ENCODE results near the gene COL19A1.
"Not testable (repeated sequence)": the region's sequence is repeated elsewhere in the genome, so short reads cannot be mapped to it uniquely, and the experiment has no call there.

COL19A1 gene

GRCh38 chr6:69866351-69866769, at the start of gene COL19A1:
Gene COL19A1 (plus strand): TSS chr6:69866556. CDS start chr6:69879568, 13,012 bp downstream.
- no peak for DNase-seq (ENCODE audit: low spot score)

GRCh38 chr6:69816569-69816968, 49.8 kb upstream of the COL19A1 start:
- DNase-seq (ENCODE audit: low spot score), result no peak

- no peak for DNase-seq (ENCODE audit: low spot score)
These were observed 49.0 kb upstream of the COL19A1 start for GRCh38 chr6:69817358-69817757.

GRCh38 chr6:69818223-69818930, 48.0 kb upstream of the COL19A1 start:
- no peak for DNase-seq (ENCODE audit: low spot score)

GRCh38 chr6:69819138-69819537, 47.2 kb upstream of the COL19A1 start:
- DNase-seq (ENCODE audit: low spot score), result no peak

GRCh38 chr6:69820018-69820417, 46.3 kb upstream of the COL19A1 start:
- no peak for DNase-seq (ENCODE audit: low spot score)

- DNase-seq (ENCODE audit: low spot score), result no peak
These were observed 45.9 kb upstream of the COL19A1 start for GRCh38 chr6:69820438-69820837.

- not testable (repeated sequence) for DNase-seq (ENCODE audit: low spot score)
These were observed 42.0 kb upstream of the COL19A1 start for GRCh38 chr6:69824355-69824754.

- no peak for DNase-seq (ENCODE audit: low spot score)
These were observed 40.5 kb upstream of the COL19A1 start for GRCh38 chr6:69825904-69826303.

- DNase-seq (ENCODE audit: low spot score), result no peak
These were observed 39.0 kb upstream of the COL19A1 start for GRCh38 chr6:69827276-69827893.

GRCh38 chr6:69832558-69832957, 33.8 kb upstream of the COL19A1 start:
- DNase-seq (ENCODE audit: low spot score), result no peak

GRCh38 chr6:69835414-69836179, 30.8 kb upstream of the COL19A1 start:
- DNase-seq (ENCODE audit: low spot score), result peak; percentile 45

GRCh38 chr6:69841862-69842261, 24.5 kb upstream of the COL19A1 start:
- no peak for DNase-seq (ENCODE audit: low spot score)

GRCh38 chr6:69843189-69843588, 23.2 kb upstream of the COL19A1 start:
- no peak for DNase-seq (ENCODE audit: low spot score)

- no peak for DNase-seq (ENCODE audit: low spot score)
These were observed 20.0 kb upstream of the COL19A1 start for GRCh38 chr6:69846312-69846711.

GRCh38 chr6:69846770-69847491, 19.4 kb upstream of the COL19A1 start:
- no peak for DNase-seq (ENCODE audit: low spot score)

- DNase-seq (ENCODE audit: low spot score), result no peak
These were observed 18.9 kb upstream of the COL19A1 start for GRCh38 chr6:69847492-69847788.

- DNase-seq (ENCODE audit: low spot score), result no peak
These were observed 17.8 kb upstream of the COL19A1 start for GRCh38 chr6:69848552-69848951.

GRCh38 chr6:69852706-69853105, 13.7 kb upstream of the COL19A1 start:
- no peak for DNase-seq (ENCODE audit: low spot score)

- no peak for DNase-seq (ENCODE audit: low spot score)
These were observed 4.4 kb upstream of the COL19A1 start for GRCh38 chr6:69861986-69862385.

GRCh38 chr6:69863766-69864165, 2.6 kb upstream of the COL19A1 start:
- DNase-seq (ENCODE audit: low spot score), result no peak

GRCh38 chr6:69865126-69865525, 1.2 kb upstream of the COL19A1 start:
- DNase-seq (ENCODE audit: low spot score), result no peak
